Progenitor cell of endocrine pancreas (in vitro differentiated cells): Measurements from ENCODE around the gene ANKRD66. TPM values are rescaled to one million over a fixed set of nuclear protein-coding genes. Genes with fewer than 3 reads are reported as not detected.
A peak's percentile ranks its signal among the peaks of the same experiment; 100 is the strongest.

Experiments used
- DNase-seq: peaks from one replicate; pipeline ENCODE4 v3.0.0; 2021; ENCODE audit warnings: low spot score; ENCODE audit not compliant: unreplicated experiment
- H3K27ac Mint-ChIP-seq: 2 replicates; pipeline ENCODE4 v1.8.0; 2021; ENCODE audit warnings: mild to moderate bottlenecking, moderate library complexity, mixed read lengths
- H3K27me3 Mint-ChIP-seq: 2 replicates; pipeline ENCODE4 v1.8.0; 2021; ENCODE audit warnings: mixed read lengths
- H3K36me3 Mint-ChIP-seq: 2 replicates; pipeline ENCODE4 v1.8.0; 2022; ENCODE audit warnings: mixed read lengths; ENCODE audit not compliant: insufficient read depth
- H3K4me1 Mint-ChIP-seq: 2 replicates; pipeline ENCODE4 v1.8.0; 2021; ENCODE audit warnings: low read depth, mixed read lengths
- H3K4me3 Mint-ChIP-seq: 2 replicates; pipeline ENCODE4 v1.8.0; 2021; ENCODE audit warnings: low read depth, mild to moderate bottlenecking, moderate library complexity, mixed read lengths
- H3K9me3 Mint-ChIP-seq: 2 replicates; pipeline ENCODE4 v1.8.0; 2021; ENCODE audit warnings: low read depth, mixed read lengths
- total RNA-seq: library from RNA; stranded (reverse); gene quantifications from 2 replicates; pipeline ENCODE4 v1.2.1, GENCODE V29; 2021
- TF ChIP-seq, protein P1 (sequence below): fragments of 200-600 bp; sonication (generic); IDR thresholded peaks from one replicate; pipeline ENCODE4 v1.5.0; 2021; ENCODE audit warnings: antibody characterized with exemption, mild to moderate bottlenecking; ENCODE audit not compliant: unreplicated experiment

Gene ANKRD66
- total RNA-seq, 1 donor from 2014 or later = not detected

DNA sequence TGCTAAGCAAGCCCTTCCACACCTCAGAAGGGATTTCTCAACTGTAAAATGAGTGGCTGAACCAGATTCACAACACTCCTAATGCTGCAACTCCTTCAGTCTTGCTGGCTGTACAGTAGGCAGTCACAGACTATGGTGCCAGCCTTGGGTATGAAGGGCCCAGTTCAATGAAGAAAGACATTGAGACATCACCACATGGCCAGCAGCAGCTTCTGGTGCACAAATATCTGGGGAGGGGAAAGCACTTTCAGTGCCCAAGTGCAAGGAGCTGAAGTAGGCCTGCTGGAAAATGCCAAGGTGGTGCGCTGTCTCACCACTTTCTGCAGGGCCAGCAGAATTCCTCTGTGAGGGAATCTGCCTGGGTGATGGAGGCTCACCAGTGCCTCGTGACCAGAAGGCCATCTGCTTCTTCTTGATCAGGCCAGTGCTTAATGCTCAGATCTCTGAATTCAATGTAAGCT lies 13.4 kb upstream of the ANKRD66 start:
- Mint-ChIP-seq H3K27me3 (peaks cover 78% of the 10 kb centered on the region), H3K27ac (no peak overlapping the region), H3K36me3 (no peaks in the 10 kb centered on the region), H3K9me3 (no peaks in the 10 kb centered on the region), H3K4me3 (no peak overlapping the region), H3K4me1 (peaks cover 8% of the 10 kb centered on the region)
- DNase-seq = no peak
- TF ChIP-seq, protein P1, sequence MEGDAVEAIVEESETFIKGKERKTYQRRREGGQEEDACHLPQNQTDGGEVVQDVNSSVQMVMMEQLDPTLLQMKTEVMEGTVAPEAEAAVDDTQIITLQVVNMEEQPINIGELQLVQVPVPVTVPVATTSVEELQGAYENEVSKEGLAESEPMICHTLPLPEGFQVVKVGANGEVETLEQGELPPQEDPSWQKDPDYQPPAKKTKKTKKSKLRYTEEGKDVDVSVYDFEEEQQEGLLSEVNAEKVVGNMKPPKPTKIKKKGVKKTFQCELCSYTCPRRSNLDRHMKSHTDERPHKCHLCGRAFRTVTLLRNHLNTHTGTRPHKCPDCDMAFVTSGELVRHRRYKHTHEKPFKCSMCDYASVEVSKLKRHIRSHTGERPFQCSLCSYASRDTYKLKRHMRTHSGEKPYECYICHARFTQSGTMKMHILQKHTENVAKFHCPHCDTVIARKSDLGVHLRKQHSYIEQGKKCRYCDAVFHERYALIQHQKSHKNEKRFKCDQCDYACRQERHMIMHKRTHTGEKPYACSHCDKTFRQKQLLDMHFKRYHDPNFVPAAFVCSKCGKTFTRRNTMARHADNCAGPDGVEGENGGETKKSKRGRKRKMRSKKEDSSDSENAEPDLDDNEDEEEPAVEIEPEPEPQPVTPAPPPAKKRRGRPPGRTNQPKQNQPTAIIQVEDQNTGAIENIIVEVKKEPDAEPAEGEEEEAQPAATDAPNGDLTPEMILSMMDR = no peak

DNA sequence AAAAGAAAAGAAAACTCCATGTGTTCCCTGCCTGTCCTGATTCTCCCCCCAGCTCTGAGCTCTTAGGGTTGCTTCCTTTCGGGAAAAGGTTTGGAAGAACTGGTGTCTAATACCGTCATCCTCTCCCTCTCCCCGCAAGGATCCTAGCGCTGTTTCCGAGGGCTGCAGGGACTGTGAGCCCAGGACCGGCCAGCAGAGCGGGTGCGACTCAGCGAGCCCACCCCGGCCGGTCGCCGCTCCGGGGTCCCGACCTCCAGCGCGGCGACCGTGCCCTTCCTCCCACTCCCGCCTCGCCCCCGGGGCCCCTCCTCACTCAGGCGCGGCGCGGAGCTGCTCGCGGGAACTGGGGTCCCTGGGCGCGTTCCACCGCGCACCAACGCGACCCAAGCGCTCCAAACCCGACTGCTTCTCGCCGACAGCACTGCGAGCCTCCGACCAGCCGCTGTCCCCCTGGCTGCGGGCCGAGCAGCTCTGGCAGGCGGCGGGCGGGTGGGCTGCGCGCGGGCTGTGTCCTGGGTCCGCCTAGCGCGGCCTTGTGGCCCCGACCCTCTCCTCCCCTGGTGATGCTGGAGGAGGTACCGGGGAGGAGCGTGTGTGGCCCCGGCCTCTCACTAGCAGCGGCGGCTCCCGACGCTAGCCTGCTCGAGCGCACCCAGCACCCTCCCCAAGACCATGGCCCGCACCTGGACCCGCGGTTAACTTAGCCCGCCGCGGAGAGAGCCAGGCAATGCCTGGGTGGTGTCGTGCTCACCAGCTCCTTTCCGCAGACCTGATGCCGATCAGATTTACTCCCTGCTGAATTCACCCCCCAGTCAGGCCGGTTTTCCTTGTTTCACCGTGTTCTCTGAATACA lies 11.6 kb upstream of the ANKRD66 start, which contains the start of gene PLA2G7:
PLA2G7 (minus strand) TSS at position 509 of the 853 bp plus-strand sequence. CDS start 12,484 bp downstream, outside the sequence.
- Mint-ChIP-seq H3K4me3 (peak within 1 kb of the TSS; percentile 83), H3K27me3 (peaks cover 71% of the 10 kb centered on the region), H3K36me3 (no peaks in the 10 kb centered on the region), H3K9me3 (no peaks in the 10 kb centered on the region), H3K4me1 (peaks cover 8% of the 10 kb centered on the region), H3K27ac (peak within 1 kb of the TSS; percentile 60)
- peak; percentile 35 for DNase-seq
- TF ChIP-seq, protein P1 = peak; percentile 25

DNA sequence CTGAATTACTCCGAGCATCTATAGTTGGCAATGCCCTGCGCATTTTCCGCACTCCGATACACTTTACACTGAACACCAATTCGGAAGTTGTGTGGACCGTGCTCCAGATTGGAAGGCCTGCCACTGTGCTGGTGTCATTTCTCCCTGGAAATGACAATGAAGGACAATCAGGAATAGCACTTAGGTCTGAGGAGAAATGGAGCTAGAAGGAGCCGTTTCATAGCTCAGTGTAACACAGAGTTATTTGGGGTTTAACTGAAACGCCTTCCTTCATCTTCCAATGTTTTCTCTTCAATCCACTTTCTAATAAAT lies 11.1 kb upstream of the ANKRD66 start:
- peaks cover 8% of the 10 kb centered on the region for H3K4me1 Mint-ChIP-seq
- no peak for DNase-seq
- no peaks in the 10 kb centered on the region for H3K9me3 Mint-ChIP-seq
- TF ChIP-seq, protein P1 = no peak
- peaks cover 69% of the 10 kb centered on the region for H3K27me3 Mint-ChIP-seq
- no peak overlapping the region for H3K27ac Mint-ChIP-seq
- peak overlapping the region; percentile 83 for H3K4me3 Mint-ChIP-seq
- H3K36me3 Mint-ChIP-seq = no peaks in the 10 kb centered on the region

DNA sequence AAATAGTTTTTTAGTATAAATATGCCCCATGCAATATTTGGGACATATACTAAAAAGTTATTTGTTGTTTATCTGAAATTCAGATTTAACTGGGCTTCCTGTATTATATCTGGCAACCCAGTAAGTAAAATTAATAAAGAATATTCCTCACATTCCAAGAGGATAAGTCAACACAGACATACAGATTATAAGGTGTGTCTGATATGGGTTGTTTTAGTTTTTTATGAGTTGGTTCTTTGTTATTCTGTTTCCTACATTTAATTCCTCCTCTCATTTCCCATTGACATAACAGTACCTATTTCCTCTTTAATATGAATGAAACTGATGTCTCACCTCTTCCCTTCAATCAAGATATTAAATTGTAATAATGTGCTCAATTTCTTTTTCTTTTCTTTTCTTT lies 9.8 kb upstream of the ANKRD66 start:
- no peak for DNase-seq

DNA sequence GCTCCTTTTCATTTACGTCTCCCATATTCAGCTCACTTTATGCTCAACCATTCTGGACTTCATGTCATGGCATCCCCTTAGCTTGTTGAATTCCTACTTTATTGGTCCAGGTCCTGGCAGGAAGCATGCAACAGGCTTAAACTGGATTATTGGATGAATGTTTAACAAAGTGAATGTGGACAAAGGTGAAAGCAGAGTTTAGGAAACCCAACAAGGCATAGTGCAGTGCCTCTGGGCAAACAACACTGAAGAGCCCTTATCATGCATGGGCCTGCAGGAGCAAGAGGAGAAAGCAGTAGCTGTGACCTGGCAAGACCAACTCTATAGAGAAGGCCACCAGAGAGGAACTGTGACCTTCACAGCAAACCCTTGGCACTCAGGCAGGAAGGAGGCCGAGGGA lies 5.3 kb upstream of the ANKRD66 start:
- Mint-ChIP-seq H3K9me3 (no peaks in the 10 kb centered on the region), H3K4me1 (no peaks in the 10 kb centered on the region), H3K27me3 (peaks cover 41% of the 10 kb centered on the region), H3K36me3 (no peaks in the 10 kb centered on the region), H3K27ac (no peak overlapping the region), H3K4me3 (no peak overlapping the region)
- TF ChIP-seq, protein P1 = no peak
- DNase-seq = no peak

More for the DNA sequence above, 9.8 kb upstream of the ANKRD66 start:
- Mint-ChIP-seq H3K36me3 (no peaks in the 10 kb centered on the region), H3K4me1 (peaks cover 8% of the 10 kb centered on the region), H3K4me3 (no peak overlapping the region), H3K27me3 (peaks cover 60% of the 10 kb centered on the region), H3K27ac (no peak overlapping the region), H3K9me3 (no peaks in the 10 kb centered on the region)
- TF ChIP-seq, protein P1 = no peak
